HG03097 (cell line): Measurements from ENCODE around the gene REXO1.

Source experiments
- ATAC-seq: cut with Tn5 transposase; IDR thresholded peaks from one replicate; pipeline ENCODE4 v1.9.1; 2021; ENCODE audit not compliant: unreplicated experiment, low FRiP score

REXO1 gene

GRCh38 chr19:1816530-1817298 lies 31.6 kb downstream of the REXO1 start:
- no peak for ATAC-seq

- no peak for ATAC-seq
Observed at GRCh38 chr19:1815605-1816529, 32.4 kb downstream of the REXO1 start.

GRCh38 chr19:1814833-1815604 lies 33.3 kb downstream of the REXO1 start:
- ATAC-seq, result no peak

- no peak for ATAC-seq
Observed at GRCh38 chr19:1814391-1814790, 33.9 kb downstream of the REXO1 start.

- no peak for ATAC-seq
Observed at GRCh38 chr19:1813192-1814182, 34.8 kb downstream of the REXO1 start.

GRCh38 chr19:1812426-1813191 lies 35.7 kb downstream of the REXO1 start:
- ATAC-seq, result peak; percentile 66

- ATAC-seq, result peak; percentile 2
Observed at GRCh38 chr19:1811942-1812425, 36.3 kb downstream of the REXO1 start, which contains the start of gene ATP8B3. ATP8B3 (minus strand) TSS chr19:1812276; CDS start chr19:1811736, 540 bp downstream.

- no peak for ATAC-seq
Observed at GRCh38 chr19:1811472-1811894, 36.8 kb downstream of the REXO1 start.

GRCh38 chr19:1810439-1811160 lies 37.7 kb downstream of the REXO1 start:
- no peak for ATAC-seq

- no peak for ATAC-seq
Observed at GRCh38 chr19:1809678-1810077, 38.6 kb downstream of the REXO1 start.

GRCh38 chr19:1808395-1808731 lies 39.9 kb downstream of the REXO1 start:
- no peak for ATAC-seq

GRCh38 chr19:1807695-1808394 lies 40.4 kb downstream of the REXO1 start:
- no peak for ATAC-seq

GRCh38 chr19:1807030-1807694 lies 41.1 kb downstream of the REXO1 start:
- no peak for ATAC-seq

- no peak for ATAC-seq
Observed at GRCh38 chr19:1806184-1807029, 41.9 kb downstream of the REXO1 start.

GRCh38 chr19:1805401-1806183 lies 42.7 kb downstream of the REXO1 start:
- ATAC-seq, result no peak
